HFFc6 (cell line): ENCODE measurements around the gene RGP1. TPM values are rescaled to one million over a fixed set of nuclear protein-coding genes. Genes with fewer than 3 reads are reported as not detected.

Experiments used
- DNase-seq: peaks from one replicate; pipeline ENCODE4 v3.0.0-alpha.2; 2018
- H3K27ac Mint-ChIP-seq: 2 replicates; pipeline ENCODE4 v1.8.0; 2020; ENCODE audit warnings: mild to moderate bottlenecking, mixed read lengths
- H3K27me3 Mint-ChIP-seq: 2 replicates; pipeline ENCODE4 v1.8.0; 2021; ENCODE audit warnings: mild to moderate bottlenecking, moderate library complexity, mixed read lengths; ENCODE audit not compliant: insufficient read depth
- H3K36me3 Mint-ChIP-seq: 2 replicates; pipeline ENCODE4 v1.8.0; 2021; ENCODE audit warnings: low read depth, mixed read lengths
- H3K4me1 Mint-ChIP-seq: 2 replicates; pipeline ENCODE4 v1.8.0; 2020; ENCODE audit warnings: low read depth, mixed read lengths
- H3K4me3 Mint-ChIP-seq: 2 replicates; pipeline ENCODE4 v1.8.0; 2020; ENCODE audit warnings: mild to moderate bottlenecking, moderate library complexity, mixed read lengths
- H3K9me3 Mint-ChIP-seq: 2 replicates; pipeline ENCODE4 v1.8.0; 2020; ENCODE audit warnings: mild to moderate bottlenecking, mixed read lengths
- total RNA-seq, 6 experiments: library from RNA; stranded (reverse); fragmentation: NEBNext Ultra II Directional; extraction: Animal tissue kit (Norgen Biotek cat#: 25700); gene quantifications; 2 replicates in 1 of 6; 3 replicates in 5 of 6; pipeline ENCODE4 v1.2.3, GENCODE V29; 2021
- TF ChIP-seq, protein P1 (sequence below): fragments of 200-600 bp; sonication (generic); IDR thresholded peaks from 2 replicates; pipeline ENCODE4 v1.5.0; 2021; ENCODE audit warnings: antibody characterized with exemption, mild to moderate bottlenecking

RGP1 gene
- total RNA-seq, 6 experiments from 2014 or later = 27.6 to 35.1 (median 30.9) TPM

- Mint-ChIP-seq H3K36me3 (peaks cover 41% of the 10 kb centered on the region), H3K27me3 (peaks cover 8% of the 10 kb centered on the region), H3K4me1 (peaks cover 21% of the 10 kb centered on the region), H3K9me3 (no peaks in the 10 kb centered on the region), H3K4me3 (no peak overlapping the region), H3K27ac (no peak overlapping the region)
- TF ChIP-seq, protein P1, sequence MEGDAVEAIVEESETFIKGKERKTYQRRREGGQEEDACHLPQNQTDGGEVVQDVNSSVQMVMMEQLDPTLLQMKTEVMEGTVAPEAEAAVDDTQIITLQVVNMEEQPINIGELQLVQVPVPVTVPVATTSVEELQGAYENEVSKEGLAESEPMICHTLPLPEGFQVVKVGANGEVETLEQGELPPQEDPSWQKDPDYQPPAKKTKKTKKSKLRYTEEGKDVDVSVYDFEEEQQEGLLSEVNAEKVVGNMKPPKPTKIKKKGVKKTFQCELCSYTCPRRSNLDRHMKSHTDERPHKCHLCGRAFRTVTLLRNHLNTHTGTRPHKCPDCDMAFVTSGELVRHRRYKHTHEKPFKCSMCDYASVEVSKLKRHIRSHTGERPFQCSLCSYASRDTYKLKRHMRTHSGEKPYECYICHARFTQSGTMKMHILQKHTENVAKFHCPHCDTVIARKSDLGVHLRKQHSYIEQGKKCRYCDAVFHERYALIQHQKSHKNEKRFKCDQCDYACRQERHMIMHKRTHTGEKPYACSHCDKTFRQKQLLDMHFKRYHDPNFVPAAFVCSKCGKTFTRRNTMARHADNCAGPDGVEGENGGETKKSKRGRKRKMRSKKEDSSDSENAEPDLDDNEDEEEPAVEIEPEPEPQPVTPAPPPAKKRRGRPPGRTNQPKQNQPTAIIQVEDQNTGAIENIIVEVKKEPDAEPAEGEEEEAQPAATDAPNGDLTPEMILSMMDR = no peak
- no peak for DNase-seq
Measured at GRCh38 chr9:35729101-35729500, 20.0 kb upstream of the RGP1 start.

DNA sequence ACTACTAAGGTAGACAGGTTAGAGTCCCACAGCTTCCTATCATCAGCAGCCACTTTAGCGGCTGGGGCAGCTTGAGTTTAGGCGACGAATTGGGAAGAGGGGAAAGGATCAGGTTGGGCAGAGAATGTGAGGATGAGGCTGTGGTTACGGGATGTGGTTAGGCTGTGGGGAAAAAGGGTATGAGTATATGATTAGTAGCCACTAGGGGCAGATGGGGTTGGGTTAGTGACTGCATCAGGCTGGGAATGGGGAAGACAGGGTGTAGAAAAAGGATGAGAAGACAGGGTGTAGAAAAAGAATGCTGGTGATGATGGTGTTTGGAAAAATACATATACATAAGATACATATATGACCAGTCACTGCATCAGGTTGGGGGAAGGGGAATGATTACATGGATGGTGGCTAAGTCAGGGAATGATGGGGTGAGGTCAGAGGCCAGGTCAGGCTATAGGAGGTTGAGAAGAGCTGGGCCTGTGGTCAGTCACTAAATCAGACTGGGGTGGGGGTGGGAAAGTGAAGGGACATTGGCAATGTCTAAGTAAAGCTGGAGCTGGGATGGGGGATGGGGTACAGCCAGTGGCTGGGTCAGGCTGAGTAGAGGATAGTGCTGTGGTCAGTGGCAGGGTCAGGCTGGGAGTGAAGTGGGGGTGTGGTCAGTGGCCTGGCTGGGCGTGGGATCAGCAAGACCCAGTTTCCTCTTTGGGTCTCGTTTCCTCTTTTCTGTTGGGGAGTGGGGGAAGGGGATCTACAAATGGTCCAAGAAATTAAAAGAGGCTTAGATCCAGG, 19.2 kb upstream of the RGP1 start:
- H3K27me3 Mint-ChIP-seq = peaks cover 8% of the 10 kb centered on the region
- H3K4me1 Mint-ChIP-seq = peaks cover 22% of the 10 kb centered on the region
- H3K27ac Mint-ChIP-seq = no peak overlapping the region
- H3K9me3 Mint-ChIP-seq = no peaks in the 10 kb centered on the region
- H3K36me3 Mint-ChIP-seq = peaks cover 38% of the 10 kb centered on the region
- TF ChIP-seq, protein P1 = peak; percentile 83
- no peak overlapping the region for H3K4me3 Mint-ChIP-seq
- peak; percentile 91 for DNase-seq

DNA sequence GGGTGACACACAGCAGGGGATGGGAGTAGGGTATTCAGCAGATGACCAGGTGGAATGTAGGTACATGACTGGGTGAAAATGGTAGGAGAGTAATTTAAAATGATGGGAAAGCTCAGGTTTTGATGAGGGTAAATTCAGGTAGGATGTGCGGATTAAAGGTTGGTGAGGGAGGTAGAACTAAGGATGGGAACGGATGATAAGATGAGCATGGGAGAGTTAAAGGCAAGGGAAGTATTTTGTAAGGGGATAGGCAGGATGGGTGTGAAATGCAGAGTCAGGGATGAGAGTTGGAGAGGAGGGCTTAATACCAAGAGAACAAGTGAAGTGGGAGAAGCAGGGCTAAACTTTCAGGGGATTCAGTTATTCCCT, 18.6 kb upstream of the RGP1 start:
- Mint-ChIP-seq H3K4me1 (peaks cover 26% of the 10 kb centered on the region), H3K4me3 (no peak overlapping the region), H3K36me3 (peaks cover 40% of the 10 kb centered on the region), H3K27me3 (peaks cover 8% of the 10 kb centered on the region), H3K27ac (no peak overlapping the region), H3K9me3 (no peaks in the 10 kb centered on the region)
- no peak for DNase-seq
- TF ChIP-seq, protein P1 = no peak

DNA sequence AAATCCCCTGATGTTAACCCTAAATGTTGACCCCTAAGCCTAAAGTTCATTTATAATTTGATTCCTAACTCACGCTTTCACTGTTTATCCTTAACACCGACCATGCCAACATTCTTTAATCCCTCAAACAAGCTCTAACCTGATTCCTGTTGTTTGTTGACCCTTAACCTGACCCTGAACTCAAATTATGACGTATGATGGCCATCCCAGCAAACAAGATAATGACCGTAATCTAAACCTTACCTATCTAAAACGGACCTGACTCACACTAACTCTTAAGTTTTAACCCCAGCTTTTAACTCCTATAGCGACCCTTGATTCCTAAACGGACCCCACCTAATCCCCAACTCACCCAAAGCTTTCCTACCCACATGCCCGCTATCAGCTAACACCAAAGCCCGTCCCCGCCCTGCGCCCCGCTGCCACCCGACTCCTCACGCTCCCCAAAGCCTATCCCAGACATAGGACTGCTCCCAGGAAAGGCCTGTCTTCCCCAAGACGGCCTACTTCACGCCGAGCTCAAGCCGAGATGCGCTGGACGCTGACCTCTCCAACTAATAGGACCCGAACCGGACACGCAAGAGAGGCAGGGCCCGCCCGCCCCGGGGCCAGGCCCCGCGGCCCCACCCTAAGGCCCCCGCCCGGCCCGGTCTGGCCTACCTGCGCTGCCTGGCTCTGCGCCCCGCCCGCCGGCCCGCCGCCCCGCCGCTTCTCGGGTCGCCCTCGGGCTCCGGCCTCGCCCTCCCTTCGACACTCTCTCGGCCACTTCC, 17.5 kb upstream of the RGP1 start:
- peaks cover 40% of the 10 kb centered on the region for H3K36me3 Mint-ChIP-seq
- H3K4me1 Mint-ChIP-seq = peaks cover 35% of the 10 kb centered on the region
- TF ChIP-seq, protein P1 = no peak
- DNase-seq = no peak
- H3K27me3 Mint-ChIP-seq = peaks cover 8% of the 10 kb centered on the region
- no peak overlapping the region for H3K27ac Mint-ChIP-seq
- H3K9me3 Mint-ChIP-seq = no peaks in the 10 kb centered on the region
- H3K4me3 Mint-ChIP-seq = no peak overlapping the region; the same call in 1 of the 2 replicates

GRCh38 chr9:35732185-35732799, 16.8 kb upstream of the RGP1 start, which contains the start of the genes CREB3 and TLN1:
TSS of gene CREB3 (plus strand) at chr9:35732666. CDS start at chr9:35732773, 107 bp downstream.
TSS of gene TLN1 (minus strand) at chr9:35732195. CDS start at chr9:35725694, 6,501 bp downstream.
- H3K27me3 Mint-ChIP-seq = peaks cover 8% of the 10 kb centered on the region
- H3K9me3 Mint-ChIP-seq = no peaks in the 10 kb centered on the region
- H3K4me3 Mint-ChIP-seq = no peak within 1 kb of the TSS; the same call in 1 of the 2 replicates
- peak; percentile 99 for DNase-seq
- TF ChIP-seq, protein P1 = 0 out of 2 replicates have a peak, but pooled peaks have one; percentile 19
- H3K36me3 Mint-ChIP-seq = peaks cover 43% of the 10 kb centered on the region
- no peak within 1 kb of the TSS for H3K27ac Mint-ChIP-seq
- peaks cover 35% of the 10 kb centered on the region for H3K4me1 Mint-ChIP-seq
